H1 (cell line): ENCODE measurements around the gene USP43. TPM values are rescaled to one million over a fixed set of nuclear protein-coding genes. Genes with fewer than 3 reads are reported as not detected.

Experiments used
- CTCF ChIA-PET: fragments of 300-600 bp; sonication (Branson Sonifier 250); formaldehyde crosslinking; loops from one replicate; lab custom pipeline; 2021; ENCODE audit not compliant: partially characterized antibody; lab: Charles Lee
- POLR2A ChIA-PET: fragments of 300-600 bp; sonication (Branson Sonifier 250); formaldehyde crosslinking; loops from one replicate; lab custom pipeline; 2021; ENCODE audit warnings: inconsistent platforms; ENCODE audit not compliant: partially characterized antibody; lab: Charles Lee
- DNase-seq, 2 experiments: peaks; one replicate each; pipeline versions ENCODE4 v3.0.0 to v3.0.0-alpha.2; 2010 to 2022; ENCODE audit warnings: low spot score in 2 of 2, low read depth in 1 of 2, mixed read lengths in 1 of 2
- FAIRE-seq: peaks from 2 replicates; lab custom pipeline; 2011; peaks lifted over from hg19 to GRCh38; lab: Jason Lieb, UNC
- H2AFZ ChIP-seq: 2 replicates; pipeline ENCODE4 v1.8.1; 2012; ENCODE audit warnings: low read length, inconsistent platforms
- H2AK5ac ChIP-seq: 2 replicates; pipeline ENCODE4 v1.6.1; 2013; ENCODE audit warnings: low read depth, low read length
- H2BK120ac ChIP-seq: replicated peaks from 2 replicates; pipeline ENCODE3; 2013; ENCODE audit warnings: low read depth, low read length, inconsistent platforms
- H2BK12ac ChIP-seq: 2 replicates; pipeline ENCODE4 v1.6.1; 2013; ENCODE audit warnings: low read depth, low read length
- H2BK15ac ChIP-seq: 2 replicates; pipeline ENCODE4 v1.6.1; 2013; ENCODE audit warnings: low read length
- H2BK20ac ChIP-seq: 2 replicates; pipeline ENCODE4 v1.6.1; 2013; ENCODE audit warnings: low read length
- H2BK5ac ChIP-seq: 2 replicates; pipeline ENCODE4 v1.6.1; 2013; ENCODE audit warnings: low read depth, low read length
- H3K14ac ChIP-seq: 2 replicates; pipeline ENCODE4 v1.6.1; 2013; ENCODE audit warnings: inconsistent platforms; ENCODE audit not compliant: insufficient read length
- H3K18ac ChIP-seq: 2 replicates; pipeline ENCODE4 v1.6.1; 2013; ENCODE audit warnings: low read length; ENCODE audit errors: extremely low read depth
- H3K23ac ChIP-seq: 2 replicates; pipeline ENCODE4 v1.6.1; 2013; ENCODE audit warnings: inconsistent platforms; ENCODE audit not compliant: insufficient read length
- H3K23me2 ChIP-seq: 2 replicates; pipeline ENCODE4 v1.6.1; 2013; ENCODE audit warnings: low read depth, low read length
- H3K27ac ChIP-seq: 2 replicates; pipeline ENCODE4 v1.6.1; 2011; ENCODE audit warnings: low read depth, low read length, inconsistent platforms
- H3K27me3 ChIP-seq, 4 experiments: replicated peaks in 1 of 4; 1 replicate in 1 of 4; 2 replicates in 3 of 4; pipeline versions ENCODE4 v1.6.1 to v1.8.1; 2011 to 2013; ENCODE audit warnings: low read length in 3 of 4, mild to moderate bottlenecking in 3 of 4, inconsistent platforms in 2 of 4, mixed read lengths in 2 of 4, moderate library complexity in 1 of 4; ENCODE audit not compliant: control insufficient read depth in 3 of 4, insufficient read depth in 3 of 4; ENCODE audit errors: extremely low read depth in 1 of 4
- H3K36me3 ChIP-seq, 4 experiments: 2 replicates each; pipeline versions ENCODE4 v1.6.1 to v1.8.1; 2011 to 2013; ENCODE audit warnings: mild to moderate bottlenecking in 4 of 4, low read length in 3 of 4, moderate library complexity in 2 of 4, control low read depth in 1 of 4, inconsistent platforms in 1 of 4; ENCODE audit not compliant: insufficient read depth in 4 of 4, control insufficient read depth in 2 of 4
- H3K4ac ChIP-seq: replicated peaks from 2 replicates; pipeline ENCODE3; 2013; ENCODE audit warnings: low read length, low read depth, mixed read lengths, inconsistent platforms; ENCODE audit not compliant: insufficient read length
- H3K4me1 ChIP-seq, 4 experiments: replicated peaks in 1 of 4; 1 replicate in 1 of 4; 2 replicates in 3 of 4; pipeline versions ENCODE4 v1.6.1 to v1.8.1; 2011 to 2013; ENCODE audit warnings: low read length in 3 of 4, inconsistent platforms in 2 of 4, mixed read lengths in 1 of 4; ENCODE audit not compliant: insufficient read depth in 4 of 4, control insufficient read depth in 3 of 4
- H3K4me2 ChIP-seq, 2 experiments: 2 replicates each; pipeline versions ENCODE4 v1.6.1 to v1.8.1; 2011 to 2013; ENCODE audit warnings: low read depth in 2 of 2, low read length in 2 of 2, control low read depth in 1 of 2, inconsistent platforms in 1 of 2, mild to moderate bottlenecking in 1 of 2; ENCODE audit not compliant: insufficient read depth in 1 of 2
- H3K4me3 ChIP-seq, 4 experiments: fragments of 200-600, 300-600 bp in 1 of 4; sonication (generic), shearing (Covaris generic), sonication (Bioruptor Twin) in 1 of 4; 2 replicates each; pipeline versions ENCODE4 v1.5.1 to v1.8.1; 2011 to 2016; ENCODE audit warnings: low read length in 4 of 4, low read depth in 3 of 4, control low read depth in 2 of 4, inconsistent platforms in 2 of 4, mild to moderate bottlenecking in 2 of 4, mixed read lengths in 1 of 4, moderate library complexity in 1 of 4; ENCODE audit not compliant: insufficient read depth in 2 of 4; ENCODE audit errors: extremely low read depth in 1 of 4
- H3K56ac ChIP-seq: replicated peaks from 2 replicates; pipeline ENCODE3; 2013; ENCODE audit warnings: low read depth, mild to moderate bottlenecking, mixed read lengths, low read length, inconsistent platforms; ENCODE audit not compliant: insufficient read length
- H3K79me1 ChIP-seq: 2 replicates; pipeline ENCODE4 v1.6.1; 2013; ENCODE audit warnings: low read depth, low read length, control low read depth
- H3K79me2 ChIP-seq, 2 experiments: 2 replicates each; pipeline versions ENCODE4 v1.6.1 to v1.8.1; 2012 to 2013; ENCODE audit warnings: low read length in 2 of 2, mild to moderate bottlenecking in 2 of 2, inconsistent platforms in 1 of 2; ENCODE audit not compliant: insufficient read depth in 2 of 2, control insufficient read depth in 1 of 2
- H3K9ac ChIP-seq, 4 experiments: replicated peaks in 1 of 4; 1 replicate in 1 of 4; 2 replicates in 3 of 4; pipeline versions ENCODE4 v1.6.1 to v1.8.1; 2011 to 2013; ENCODE audit warnings: low read depth in 3 of 4, low read length in 3 of 4, control low read depth in 2 of 4, mild to moderate bottlenecking in 2 of 4, moderate library complexity in 2 of 4, inconsistent platforms in 1 of 4; ENCODE audit errors: extremely low read depth in 1 of 4
- H3K9me3 ChIP-seq, 2 experiments: 2 replicates each; pipeline versions ENCODE4 v1.6.1 to v1.8.1; 2012 to 2013; ENCODE audit warnings: mild to moderate bottlenecking in 2 of 2, moderate library complexity in 2 of 2, control low read depth in 1 of 2, inconsistent platforms in 1 of 2, low read depth in 1 of 2, low read length in 1 of 2, mixed read lengths in 1 of 2; ENCODE audit not compliant: insufficient read depth in 2 of 2
- H4K20me1 ChIP-seq, 2 experiments: replicated peaks in 1 of 2; 2 replicates each; pipeline versions ENCODE3 to v1.8.1; 2011 to 2013; ENCODE audit warnings: inconsistent platforms in 2 of 2, low read length in 2 of 2, mild to moderate bottlenecking in 1 of 2; ENCODE audit not compliant: insufficient read depth in 2 of 2, control insufficient read depth in 1 of 2
- H4K5ac ChIP-seq: 2 replicates; pipeline ENCODE4 v1.6.1; 2013; ENCODE audit warnings: low read length, low read depth, mixed read lengths, inconsistent platforms; ENCODE audit not compliant: insufficient read length
- H4K8ac ChIP-seq: 2 replicates; pipeline ENCODE4 v1.8.0; 2013; ENCODE audit warnings: mild to moderate bottlenecking, moderate library complexity, low read length, inconsistent platforms; ENCODE audit not compliant: insufficient read depth; ENCODE audit errors: extremely low read depth
- H4K91ac ChIP-seq: replicated peaks from 2 replicates; pipeline ENCODE3; 2013; ENCODE audit warnings: low read length, mixed read lengths, inconsistent platforms; ENCODE audit not compliant: insufficient read length
- E2F6 ChIP-seq: IDR thresholded peaks from 2 replicates; pipeline ENCODE4 v1.6.1; 2012; ENCODE audit warnings: inconsistent platforms
- GABPA ChIP-seq: IDR thresholded peaks from 2 replicates; pipeline ENCODE4 v1.6.1; 2011; ENCODE audit warnings: mild to moderate bottlenecking, low read length, moderate library complexity, borderline replicate concordance; ENCODE audit not compliant: insufficient read depth
- RAD21 ChIP-seq, 2 experiments: IDR thresholded peaks in 1 of 2; conservative IDR thresholded peaks in 1 of 2; 2 replicates each; pipeline ENCODE4 v1.6.1; 2011; ENCODE audit warnings: low read depth in 2 of 2, low read length in 2 of 2, improper control_type of control experiment in 1 of 2, inconsistent platforms in 1 of 2, mild to moderate bottlenecking in 1 of 2, moderate library complexity in 1 of 2
- WGBS, 2 experiments: shearing (Covaris generic) in 1 of 2; methylation state at CpG; one replicate each; pipeline versions ENCODE4 v1.1.6 to v1.1.7; 2013 to 2015; ENCODE audit warnings: low lambda C conversion rate in 2 of 2, mixed read lengths in 2 of 2, inconsistent platforms in 1 of 2, low coverage in 1 of 2, missing lambda C conversion rate in 1 of 2; ENCODE audit not compliant: insufficient replicate concordance in 2 of 2, insufficient coverage in 1 of 2, insufficient read length in 1 of 2; ENCODE audit errors: extremely low coverage in 1 of 2, missing lambda C conversion rate in 1 of 2; 5-methylcytosine and 5-hydroxymethylcytosine counted together
- polyA plus RNA-seq, 7 experiments: library from polyadenylated mRNA; depleted of rRNA in 3 of 7; stranded (reverse) in 5 of 7; unstranded in 2 of 7; fragments of >200 nt in 5 of 7; fragments of 200-250 nt in 2 of 7; gene quantifications; 1 replicate in 5 of 7; 2 replicates in 1 of 7; 4 replicates in 1 of 7; pipeline versions ENCODE4 v1.2.1 to v1.2.3, GENCODE V29; 2011 to 2013; ENCODE audit warnings: missing spikeins in 2 of 7, mixed read lengths in 2 of 7
- total RNA-seq: library from RNA; stranded (reverse); fragmentation: NEBNext Ultra II Directional; extraction: Animal tissue kit (Norgen Biotek cat#: 25700); gene quantifications from 2 replicates; pipeline ENCODE4 v1.2.1, GENCODE V29; 2021

Gene USP43
- total and polyA plus RNA-seq, 2 of the 8 experiments (the other 6 are each of a cell fraction or from before 2014, with no cell fraction given): 3.0 to 7.2 TPM

DNA sequence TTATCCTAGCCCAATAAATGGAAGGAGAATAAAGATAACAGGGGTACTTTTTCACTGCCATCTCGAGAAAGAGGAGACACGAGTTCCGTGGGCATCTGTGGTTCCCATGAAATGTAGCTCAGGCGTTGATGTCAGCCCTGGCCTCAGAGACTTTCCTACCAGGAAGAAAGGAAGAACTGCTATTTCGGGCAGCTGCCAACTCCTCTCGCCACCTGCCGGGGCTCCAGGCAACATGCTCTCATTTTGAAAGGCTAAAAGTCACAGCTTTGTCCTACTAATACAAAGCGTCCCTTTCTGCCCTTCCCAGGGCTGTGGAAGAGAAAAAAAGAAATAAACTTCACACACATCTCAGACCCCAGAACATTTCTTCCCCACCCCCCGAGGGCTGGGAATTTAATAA, 80.3 kb downstream of the USP43 start:
- H3K23me2 ChIP-seq: no peaks in the 10 kb centered on the region
- 84% methylated on average over 9 of the region's 9 CpGs; no CpG with 5 or more reads in 1 of the 2 experiments for WGBS, 2 experiments
- no peak overlapping the region for H3K27ac ChIP-seq
- H2BK120ac ChIP-seq: no peak overlapping the region
- H3K4me3 ChIP-seq: no peak overlapping the region
- H3K14ac ChIP-seq: no peak overlapping the region
- no peak overlapping the region for H3K23ac ChIP-seq
- ChIA-PET POLR2A (no interaction called here), CTCF (interaction anchor here (0.9 to 5.3 kb wide), 6 partner anchors 8 to 203 kb away, joined by 3 to 20 read pairs (median 4); no protein-coding TSS in a partner anchor)
- no peak overlapping the region for H2BK15ac ChIP-seq
- no peak overlapping the region for H4K8ac ChIP-seq
- H3K56ac ChIP-seq: no peak overlapping the region
- no peaks in the 10 kb centered on the region; the same call in 1 of the 2 replicates for H3K79me1 ChIP-seq
- peaks cover 0 to 2% of the 10 kb centered on the region in 2 experiments for H4K20me1 ChIP-seq
- no peak overlapping the region for H3K18ac ChIP-seq
- no peak for DNase-seq
- no peaks in the 10 kb centered on the region for H3K79me2 ChIP-seq
- no peaks in the 10 kb centered on the region for H3K4me1 ChIP-seq
- no peak overlapping the region for H2AK5ac ChIP-seq
- H2BK12ac ChIP-seq: no peak overlapping the region
- no peak overlapping the region for H3K9ac ChIP-seq
- no peaks in the 10 kb centered on the region for H3K27me3 ChIP-seq
- no peak overlapping the region for H4K91ac ChIP-seq
- H2AFZ ChIP-seq: no peak overlapping the region
- no peak overlapping the region for H3K4ac ChIP-seq
- no peak overlapping the region for H2BK20ac ChIP-seq
- no peaks in the 10 kb centered on the region for H3K9me3 ChIP-seq
- H4K5ac ChIP-seq: no peak overlapping the region
- no peak overlapping the region for H3K4me2 ChIP-seq
- H3K36me3 ChIP-seq: peaks cover 0 to 3% (median 0%) of the 10 kb centered on the region in 4 experiments; a peak in 1 of 8 replicates
- no peak for FAIRE-seq
- TF ChIP-seq RAD21 (IDR thresholded peaks at IDR 0.05 in 1 of 2, conservative IDR thresholded peaks at IDR 0.05 in 1 of 2; ENCODE audit: low read depth in 2 of 2, low read length in 2 of 2) (peak; percentile 7 to 10; a peak in 1 of 4 replicates), GABPA (no peak), E2F6 (0 out of 2 replicates have a peak, but pooled peaks have one; percentile 27)
- no peak overlapping the region for H2BK5ac ChIP-seq
